Vagina (tissue), 2 donors: ENCODE measurements around the gene KIF24. TPM values are rescaled to one million over a fixed set of nuclear protein-coding genes. Genes with fewer than 3 reads are reported as not detected.
"Not testable (repeated sequence)": the region's sequence is repeated elsewhere in the genome, so short reads cannot be mapped to it uniquely, and the experiment has no call there.

Experiments
- DNase-seq, 2 donors: peaks; one replicate each; pipeline ENCODE4 v3.0.0-alpha.2; 2017; ENCODE audit errors: extremely low spot score in 2 of 2
- H3K27ac ChIP-seq: fragments of 200-600 bp; sonication (generic); one replicate; pipeline ENCODE4 v1.5.1; 2019
- H3K27me3 ChIP-seq: fragments of 200-600 bp; sonication (generic); one replicate; pipeline ENCODE4 v1.5.1; 2019
- H3K36me3 ChIP-seq, 2 donors: fragments of 200-600 bp; sonication (generic); one replicate each; pipeline ENCODE4 v1.5.1; 2017 to 2019
- H3K4me1 ChIP-seq: fragments of 200-600 bp; sonication (generic); one replicate; pipeline ENCODE4 v1.5.1; 2019
- H3K4me3 ChIP-seq, 2 donors: fragments of 200-600 bp; sonication (generic); 1 replicate in 1 of 2; 2 replicates in 1 of 2; pipeline ENCODE4 v1.5.1; 2016 to 2019
- H3K9me3 ChIP-seq: fragments of 200-600 bp; sonication (generic); one replicate; pipeline ENCODE4 v1.5.1; 2019
- CTCF ChIP-seq, 3 experiments: fragments of 450-650 bp in 2 of 3; fragments of 200-600 bp in 1 of 3; sonication (generic) in 1 of 3; IDR thresholded peaks; one replicate each; pipeline ENCODE4 v1.5.1; 2017 to 2019; ENCODE audit warnings: antibody characterized with exemption in 3 of 3, mild to moderate bottlenecking in 2 of 3, moderate library complexity in 2 of 3
- POLR2A ChIP-seq, 2 donors: fragments of 450-650 bp; IDR thresholded peaks; one replicate each; pipeline ENCODE4 v1.6.1; 2017; ENCODE audit warnings: antibody characterized with exemption in 2 of 2, mild to moderate bottlenecking in 2 of 2, moderate library complexity in 2 of 2
- POLR2AphosphoS5 ChIP-seq, 2 donors: sonication (generic); formaldehyde crosslinking; IDR thresholded peaks; one replicate each; pipeline ENCODE4 v1.9.0; 2017; ENCODE audit warnings: antibody characterized with exemption in 2 of 2, mild to moderate bottlenecking in 2 of 2, low read depth in 1 of 2; ENCODE audit not compliant: insufficient read depth in 1 of 2
- intact Hi-C: fragments of 100-400 bp; cut with DNase I; formaldehyde crosslinking; loops from one replicate; pipeline ENCODE4 v1.15.1; 2023
- total RNA-seq: library from RNA; depleted of rRNA; stranded (reverse); fragments of >200 nt; gene quantifications from one replicate; pipeline ENCODE4 v1.2.3, GENCODE V29; 2016

KIF24 gene
- total RNA-seq, 1 donor from 2014 or later = 0.49 TPM

GRCh38 chr9:34370335-34370969 is 41.4 kb upstream of the KIF24 start:
- no peak overlapping the region for H3K27ac ChIP-seq
- H3K9me3 ChIP-seq = no peaks in the 10 kb centered on the region
- H3K27me3 ChIP-seq = no peaks in the 10 kb centered on the region
- H3K4me3 ChIP-seq = no peak overlapping the region
- H3K4me1 ChIP-seq = peaks cover 3% of the 10 kb centered on the region
- H3K36me3 ChIP-seq = no peaks in the 10 kb centered on the region
- intact Hi-C loops = no loop called here
- DNase-seq = no peak
- no peak for TF ChIP-seq POLR2A (IDR thresholded peaks at IDR 0.05)
- TF ChIP-seq CTCF (IDR thresholded peaks at IDR 0.05) = no peak
- TF ChIP-seq POLR2AphosphoS5 (IDR thresholded peaks at IDR 0.05; ENCODE audit: insufficient read depth in 1 of 2, low read depth in 1 of 2) = no peak

GRCh38 chr9:34369636-34370035 is 40.6 kb upstream of the KIF24 start:
- Histone ChIP-seq H3K4me3 (no peak overlapping the region), H3K9me3 (no peaks in the 10 kb centered on the region), H3K36me3 (no peaks in the 10 kb centered on the region), H3K4me1 (no peaks in the 10 kb centered on the region), H3K27me3 (no peaks in the 10 kb centered on the region), H3K27ac (no peak overlapping the region)
- TF ChIP-seq POLR2AphosphoS5 (IDR thresholded peaks at IDR 0.05; ENCODE audit: insufficient read depth in 1 of 2, low read depth in 1 of 2) = no peak
- TF ChIP-seq CTCF (IDR thresholded peaks at IDR 0.05) = no peak
- TF ChIP-seq POLR2A (IDR thresholded peaks at IDR 0.05) = no peak
- no peak for DNase-seq
- intact Hi-C loops = no loop called here

GRCh38 chr9:34368796-34369195 is 39.7 kb upstream of the KIF24 start:
- intact Hi-C loops, H3K36me3 ChIP-seq, H3K4me1 ChIP-seq, DNase-seq, H3K9me3 ChIP-seq, H3K4me3 ChIP-seq, H3K27ac ChIP-seq, H3K27me3 ChIP-seq: not testable (repeated sequence)

GRCh38 chr9:34367751-34368410 is 38.8 kb upstream of the KIF24 start:
- DNase-seq, H3K9me3 ChIP-seq, H3K36me3 ChIP-seq, H3K4me1 ChIP-seq, H3K27me3 ChIP-seq, intact Hi-C loops, H3K4me3 ChIP-seq, H3K27ac ChIP-seq: not testable (repeated sequence)

- TF ChIP-seq POLR2AphosphoS5 (IDR thresholded peaks at IDR 0.05; ENCODE audit: insufficient read depth in 1 of 2, low read depth in 1 of 2) (no peak), CTCF (IDR thresholded peaks at IDR 0.05) (no peak), POLR2A (IDR thresholded peaks at IDR 0.05) (no peak)
- H3K4me1 ChIP-seq = no peaks in the 10 kb centered on the region
- DNase-seq = no peak
Measured at GRCh38 chr9:34366365-34366764, 37.3 kb upstream of the KIF24 start.

GRCh38 chr9:34365282-34365681 is 36.2 kb upstream of the KIF24 start:
- Histone ChIP-seq H3K9me3 (no peaks in the 10 kb centered on the region), H3K4me1 (no peaks in the 10 kb centered on the region), H3K4me3 (no peak overlapping the region), H3K27ac (no peak overlapping the region), H3K27me3 (no peaks in the 10 kb centered on the region), H3K36me3 (no peaks in the 10 kb centered on the region)
- no peak for TF ChIP-seq POLR2A (IDR thresholded peaks at IDR 0.05)
- no peak for TF ChIP-seq POLR2AphosphoS5 (IDR thresholded peaks at IDR 0.05; ENCODE audit: insufficient read depth in 1 of 2, low read depth in 1 of 2)
- TF ChIP-seq CTCF (IDR thresholded peaks at IDR 0.05) = no peak
- intact Hi-C loops = no loop called here
- no peak for DNase-seq

More at GRCh38 chr9:34366365-34366764, 37.3 kb upstream of the KIF24 start:
- H3K27me3 ChIP-seq = no peaks in the 10 kb centered on the region
- H3K4me3 ChIP-seq = no peak overlapping the region
- intact Hi-C loops = no loop called here
- H3K36me3 ChIP-seq = no peaks in the 10 kb centered on the region
- H3K9me3 ChIP-seq = no peaks in the 10 kb centered on the region
- no peak overlapping the region for H3K27ac ChIP-seq
